ENCODE data around the gene CCDC61. TPM values are rescaled to one million over a fixed set of nuclear protein-coding genes. Genes with fewer than 3 reads are reported as not detected.

The CCDC61 gene
- total RNA-seq, 4 donors from 2014 or later, result 2.3 to 4.9 (median 3.4) TPM

GRCh38 chr19:45994456-45994997, 740 bp upstream of the CCDC61 start:
- H3K27ac ChIP-seq, result peak overlapping the region; percentile 5 to 49 (median 31)
- ATAC-seq (peak; percentile 5 to 10), DNase-seq (no peak)
- no peaks in the 10 kb centered on the region for H3K36me3 ChIP-seq
- H3K4me3 ChIP-seq, result peak overlapping the region; percentile 44 to 93 (median 57)
- no peak for TF ChIP-seq POLR2A (IDR thresholded peaks at IDR 0.05)
- no peak for TF ChIP-seq CTCF (IDR thresholded peaks at IDR 0.05 in 4 of 5, conservative IDR thresholded peaks at IDR 0.05 in 1 of 5)
- H3K9me3 ChIP-seq, result no peaks in the 10 kb centered on the region
- peaks cover 0 to 6% (median 3%) of the 10 kb centered on the region in 3 donors for H3K27me3 ChIP-seq
- in situ Hi-C loops (cut with MboI; ENCODE audit: low sequenced_read_pairs in 4 of 4), result no loop called here
- intact Hi-C loops (cut with DNase I; ENCODE audit: low total_unique reads), result loop anchor here (2.0 kb wide), 2 partner anchors 22 to 132 kb away; partner anchors contain the start of gene SYMPK
- H3K4me1 ChIP-seq, result peaks cover 6 to 12% of the 10 kb centered on the region in 2 donors

GRCh38 chr19:45995715-45996385, 583 bp downstream of the CCDC61 start:
- Histone ChIP-seq H3K36me3 (no peaks in the 10 kb centered on the region), H3K9me3 (no peaks in the 10 kb centered on the region), H3K4me1 (peaks cover 6 to 12% of the 10 kb centered on the region in 2 donors), H3K27me3 (peaks cover 5 to 19% (median 9%) of the 10 kb centered on the region in 3 donors), H3K4me3 (peak overlapping the region; percentile 74 to 93 (median 86)), H3K27ac (peak overlapping the region; percentile 83 to 86 (median 85))
- intact Hi-C loops (cut with DNase I; ENCODE audit: low total_unique reads) (loop anchor here (1.0 to 2.0 kb wide), 3 partner anchors 21 to 133 kb away; partner anchors contain the start of gene SYMPK), in situ Hi-C loops (cut with MboI; ENCODE audit: low sequenced_read_pairs in 4 of 4) (no loop called here)
- TF ChIP-seq CTCF (IDR thresholded peaks at IDR 0.05 in 4 of 5, conservative IDR thresholded peaks at IDR 0.05 in 1 of 5) (no peak), POLR2A (IDR thresholded peaks at IDR 0.05) (no peak)
- no peak for DNase-seq
- ATAC-seq, result no peak

GRCh38 chr19:45996933-45997332, 1.7 kb downstream of the CCDC61 start:
- H3K9me3 ChIP-seq, result no peaks in the 10 kb centered on the region
- no peaks in the 10 kb centered on the region for H3K36me3 ChIP-seq
- H3K4me3 ChIP-seq, result no peak overlapping the region
- H3K4me1 ChIP-seq, result peaks cover 6 to 12% of the 10 kb centered on the region in 2 donors
- intact Hi-C loops (cut with DNase I; ENCODE audit: low total_unique reads) (no loop called here), in situ Hi-C loops (cut with MboI; ENCODE audit: low sequenced_read_pairs in 4 of 4) (no loop called here)
- H3K27ac ChIP-seq, result no peak overlapping the region
- ATAC-seq (no peak), DNase-seq (no peak)
- TF ChIP-seq POLR2A (IDR thresholded peaks at IDR 0.05), result no peak
- no peak for TF ChIP-seq CTCF (IDR thresholded peaks at IDR 0.05 in 4 of 5, conservative IDR thresholded peaks at IDR 0.05 in 1 of 5)
- H3K27me3 ChIP-seq, result peaks cover 7 to 20% (median 9%) of the 10 kb centered on the region in 3 donors

- H3K4me1 ChIP-seq, result peaks cover 6 to 12% of the 10 kb centered on the region in 2 donors
- ATAC-seq (no peak), DNase-seq (no peak)
- intact Hi-C loops (cut with DNase I; ENCODE audit: low total_unique reads) (no loop called here), in situ Hi-C loops (cut with MboI; ENCODE audit: low sequenced_read_pairs in 4 of 4) (no loop called here)
- TF ChIP-seq CTCF (IDR thresholded peaks at IDR 0.05 in 4 of 5, conservative IDR thresholded peaks at IDR 0.05 in 1 of 5) (no peak), POLR2A (IDR thresholded peaks at IDR 0.05) (no peak)
- no peak overlapping the region for H3K27ac ChIP-seq
- no peaks in the 10 kb centered on the region for H3K36me3 ChIP-seq
- peaks cover 7 to 20% (median 9%) of the 10 kb centered on the region in 3 donors for H3K27me3 ChIP-seq
- H3K9me3 ChIP-seq, result no peaks in the 10 kb centered on the region
- no peak overlapping the region for H3K4me3 ChIP-seq
Observed at GRCh38 chr19:45998834-45999233, 3.6 kb downstream of the CCDC61 start.

All from gastrocnemius medialis (tissue), 4 donors.